Nephron progenitor cell (in vitro differentiated cells): ENCODE measurements around the gene OR9G4.

ENCODE experiments used
- DNase-seq: peaks from one replicate; pipeline ENCODE4 v3.0.0; 2021
- H3K27ac Mint-ChIP-seq: 2 replicates; pipeline ENCODE4 v1.8.0; 2021; ENCODE audit warnings: mild to moderate bottlenecking, moderate library complexity, mixed read lengths
- H3K27me3 Mint-ChIP-seq: 2 replicates; pipeline ENCODE4 v1.8.0; 2021; ENCODE audit warnings: mild to moderate bottlenecking, low read depth, mixed read lengths; ENCODE audit not compliant: poor library complexity
- H3K36me3 Mint-ChIP-seq: 2 replicates; pipeline ENCODE4 v1.8.0; 2021; ENCODE audit warnings: low read depth, mixed read lengths
- H3K4me1 Mint-ChIP-seq: 2 replicates; pipeline ENCODE4 v1.8.0; 2021; ENCODE audit warnings: mixed read lengths
- H3K4me3 Mint-ChIP-seq: 2 replicates; pipeline ENCODE4 v1.8.0; 2021; ENCODE audit warnings: mild to moderate bottlenecking, moderate library complexity, mixed read lengths
- H3K9me3 Mint-ChIP-seq: 2 replicates; pipeline ENCODE4 v1.8.0; 2021; ENCODE audit warnings: mild to moderate bottlenecking, moderate library complexity, mixed read lengths
- TF ChIP-seq, protein P1 (sequence below): fragments of 200-600 bp; sonication (generic); IDR thresholded peaks from 2 replicates; pipeline ENCODE4 v1.5.0; 2021; ENCODE audit warnings: antibody characterized with exemption

OR9G4 gene

DNA sequence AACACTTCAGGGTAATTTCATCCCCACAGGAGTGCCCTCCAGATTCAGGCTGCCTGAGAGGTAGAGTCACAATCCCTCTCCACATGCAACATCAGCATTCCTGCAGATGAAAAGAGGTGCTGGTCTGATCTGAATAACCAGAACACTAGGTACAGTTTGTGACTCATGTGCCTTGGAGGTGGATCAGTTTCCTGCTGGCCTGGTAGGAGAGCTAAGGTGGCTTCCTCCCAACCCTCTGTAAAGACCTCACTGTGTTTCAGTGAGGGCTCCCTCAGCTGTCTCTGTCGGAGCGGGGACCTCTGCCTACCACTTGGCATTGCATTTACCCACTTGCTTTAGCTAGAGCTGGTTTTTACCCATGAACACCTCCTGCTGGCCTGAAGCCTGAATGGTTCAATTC is 42.0 kb downstream of the OR9G4 start:
- TF ChIP-seq, protein P1, sequence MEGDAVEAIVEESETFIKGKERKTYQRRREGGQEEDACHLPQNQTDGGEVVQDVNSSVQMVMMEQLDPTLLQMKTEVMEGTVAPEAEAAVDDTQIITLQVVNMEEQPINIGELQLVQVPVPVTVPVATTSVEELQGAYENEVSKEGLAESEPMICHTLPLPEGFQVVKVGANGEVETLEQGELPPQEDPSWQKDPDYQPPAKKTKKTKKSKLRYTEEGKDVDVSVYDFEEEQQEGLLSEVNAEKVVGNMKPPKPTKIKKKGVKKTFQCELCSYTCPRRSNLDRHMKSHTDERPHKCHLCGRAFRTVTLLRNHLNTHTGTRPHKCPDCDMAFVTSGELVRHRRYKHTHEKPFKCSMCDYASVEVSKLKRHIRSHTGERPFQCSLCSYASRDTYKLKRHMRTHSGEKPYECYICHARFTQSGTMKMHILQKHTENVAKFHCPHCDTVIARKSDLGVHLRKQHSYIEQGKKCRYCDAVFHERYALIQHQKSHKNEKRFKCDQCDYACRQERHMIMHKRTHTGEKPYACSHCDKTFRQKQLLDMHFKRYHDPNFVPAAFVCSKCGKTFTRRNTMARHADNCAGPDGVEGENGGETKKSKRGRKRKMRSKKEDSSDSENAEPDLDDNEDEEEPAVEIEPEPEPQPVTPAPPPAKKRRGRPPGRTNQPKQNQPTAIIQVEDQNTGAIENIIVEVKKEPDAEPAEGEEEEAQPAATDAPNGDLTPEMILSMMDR, result no peak
- H3K27me3 Mint-ChIP-seq, result peaks cover 3% of the 10 kb centered on the region
- no peaks in the 10 kb centered on the region for H3K4me1 Mint-ChIP-seq
- no peak for DNase-seq
- H3K4me3 Mint-ChIP-seq, result no peak overlapping the region
- H3K36me3 Mint-ChIP-seq, result no peaks in the 10 kb centered on the region
- H3K27ac Mint-ChIP-seq, result no peak overlapping the region
- peaks cover 15% of the 10 kb centered on the region for H3K9me3 Mint-ChIP-seq

DNA sequence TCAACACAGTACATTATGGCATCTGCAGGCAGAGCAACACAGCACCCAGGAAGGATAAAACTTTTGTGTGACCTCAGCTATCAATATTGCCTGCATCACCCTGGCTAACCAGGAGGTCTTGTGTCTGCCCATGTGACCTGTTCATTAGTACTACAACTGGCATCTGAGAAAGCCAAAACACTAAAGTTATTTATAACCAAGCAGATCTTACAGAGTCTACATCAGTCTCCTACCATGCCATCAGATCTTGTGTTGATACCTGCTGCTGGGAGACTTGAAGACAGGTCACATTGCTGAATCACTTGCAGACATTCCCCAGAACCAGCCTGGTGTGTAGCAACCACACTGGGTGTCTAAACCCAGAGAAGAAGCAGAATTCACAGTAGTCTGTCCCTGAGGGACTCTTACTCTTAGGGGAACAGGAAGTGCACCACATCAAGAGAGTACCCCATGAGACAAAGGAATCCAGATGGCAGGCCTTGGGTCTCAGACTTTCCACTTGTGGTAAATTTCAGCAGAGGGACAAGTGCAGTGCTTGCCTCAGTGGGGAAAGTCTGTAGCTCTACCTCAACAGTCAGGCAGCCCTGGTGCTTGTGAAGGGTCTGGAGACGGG is 42.6 kb downstream of the OR9G4 start:
- Mint-ChIP-seq H3K4me1 (no peaks in the 10 kb centered on the region), H3K4me3 (no peak overlapping the region)

DNA sequence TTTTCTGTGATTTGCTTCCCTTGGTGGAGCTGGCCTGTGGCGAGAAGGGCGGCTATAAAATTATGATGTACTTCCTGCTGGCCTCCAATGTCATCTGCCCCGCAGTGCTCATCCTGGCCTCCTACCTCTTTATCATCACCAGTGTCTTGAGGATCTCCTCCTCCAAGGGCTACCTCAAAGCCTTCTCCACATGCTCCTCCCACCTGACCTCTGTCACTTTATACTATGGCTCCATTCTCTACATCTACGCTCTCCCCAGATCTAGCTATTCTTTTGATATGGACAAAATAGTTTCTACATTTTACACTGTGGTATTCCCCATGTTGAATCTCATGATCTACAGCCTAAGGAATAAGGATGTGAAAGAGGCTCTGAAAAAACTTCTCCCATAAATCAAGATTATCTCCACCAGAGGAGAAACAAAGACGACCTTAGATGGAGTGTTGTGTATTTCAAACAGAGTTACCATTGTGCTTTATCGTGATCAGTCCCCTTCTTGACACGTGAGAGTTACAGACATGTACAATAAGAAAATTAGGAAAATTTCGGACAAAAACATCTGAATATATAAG is 47.5 kb downstream of the OR9G4 start:
- no peak for DNase-seq
- Mint-ChIP-seq H3K9me3 (no peaks in the 10 kb centered on the region), H3K27me3 (peaks cover 3% of the 10 kb centered on the region), H3K4me1 (no peaks in the 10 kb centered on the region), H3K36me3 (no peaks in the 10 kb centered on the region), H3K27ac (no peak overlapping the region), H3K4me3 (no peak overlapping the region)
- TF ChIP-seq, protein P1, result no peak

More for the DNA sequence above, 42.6 kb downstream of the OR9G4 start:
- DNase-seq, result no peak
- peaks cover 11% of the 10 kb centered on the region for H3K9me3 Mint-ChIP-seq
- H3K36me3 Mint-ChIP-seq, result no peaks in the 10 kb centered on the region
- TF ChIP-seq, protein P1, result no peak
- peaks cover 3% of the 10 kb centered on the region for H3K27me3 Mint-ChIP-seq
- no peak overlapping the region for H3K27ac Mint-ChIP-seq

DNA sequence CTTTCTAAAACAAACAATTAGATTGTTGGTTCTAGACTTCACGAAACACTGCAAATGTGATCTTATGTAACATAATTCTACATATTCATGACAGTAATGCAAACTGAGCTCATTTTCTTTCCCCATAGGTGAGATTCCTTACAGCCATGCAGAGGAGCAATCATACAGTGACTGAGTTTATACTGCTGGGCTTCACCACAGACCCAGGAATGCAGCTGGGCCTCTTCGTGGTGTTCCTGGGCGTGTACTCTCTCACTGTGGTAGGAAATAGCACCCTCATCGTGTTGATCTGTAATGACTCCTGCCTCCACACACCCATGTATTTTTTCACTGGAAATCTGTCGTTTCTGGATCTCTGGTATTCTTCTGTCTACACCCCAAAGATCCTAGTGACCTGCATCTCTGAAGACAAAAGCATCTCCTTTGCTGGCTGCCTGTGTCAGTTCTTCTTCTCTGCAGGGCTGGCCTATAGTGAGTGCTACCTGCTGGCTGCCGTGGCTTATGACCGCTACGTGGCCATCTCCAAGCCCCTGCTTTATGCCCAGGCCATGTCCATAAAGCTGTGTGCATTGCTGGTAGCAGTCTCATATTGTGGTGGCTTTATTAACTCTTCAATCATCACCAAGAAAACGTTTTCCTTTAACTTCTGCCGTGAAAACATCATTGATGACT is 48.1 kb downstream of the OR9G4 start:
- Mint-ChIP-seq H3K27ac (no peak overlapping the region), H3K36me3 (no peaks in the 10 kb centered on the region), H3K4me1 (no peaks in the 10 kb centered on the region), H3K4me3 (no peak overlapping the region), H3K9me3 (no peaks in the 10 kb centered on the region), H3K27me3 (peaks cover 3% of the 10 kb centered on the region)
- TF ChIP-seq, protein P1, result no peak
- no peak for DNase-seq

DNA sequence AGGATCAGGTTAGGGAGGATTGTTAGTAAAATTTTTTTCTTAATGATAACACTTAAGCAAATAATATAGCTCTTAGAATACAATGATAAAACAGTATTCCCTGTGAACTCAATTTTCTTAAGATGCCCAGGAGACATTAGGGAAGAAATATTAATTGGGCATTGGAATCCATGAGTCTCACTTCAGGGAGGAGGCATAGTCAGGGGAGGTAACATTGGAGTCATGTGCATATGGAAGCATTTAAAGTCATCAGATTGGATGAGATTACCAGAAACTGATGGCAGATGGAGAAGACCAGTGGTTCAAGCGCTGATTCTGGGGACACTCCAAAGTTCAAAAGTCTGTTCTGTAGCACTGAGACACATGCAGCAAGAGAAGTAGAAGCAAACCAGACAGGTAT is 49.7 kb downstream of the OR9G4 start, which contains the start of gene OR9G1:
Gene OR9G1 (plus strand): TSS at position 301 of the 400 bp plus-strand sequence. CDS start 1,293 bp downstream, outside the sequence.
- no peaks in the 10 kb centered on the region for H3K36me3 Mint-ChIP-seq
- no peaks in the 10 kb centered on the region for H3K27me3 Mint-ChIP-seq
- TF ChIP-seq, protein P1, result no peak
- no peaks in the 10 kb centered on the region for H3K9me3 Mint-ChIP-seq
- no peak within 1 kb of the TSS for H3K27ac Mint-ChIP-seq
- H3K4me1 Mint-ChIP-seq, result no peaks in the 10 kb centered on the region
- no peak within 1 kb of the TSS for H3K4me3 Mint-ChIP-seq
- no peak for DNase-seq
